ENCODE results near the gene PTPN21.

GRCh38 chr14:88550078-88550477 lies 4.7 kb downstream of the PTPN21 start:
- TF ChIP-seq CTCF (IDR thresholded peaks at IDR 0.05) (no peak), TCF7L2 (IDR thresholded peaks at IDR 0.05; ENCODE audit: low read depth, low read length) (no peak)
